Neural cell (in vitro differentiated cells): ENCODE results near the gene HOXB9. TPM values are rescaled to one million over a fixed set of nuclear protein-coding genes. Genes with fewer than 3 reads are reported as not detected.

Experiments used
- H2AFZ ChIP-seq: fragments of 200-600, 300-800 bp; sonication (generic), shearing (Covaris generic); 2 replicates; pipeline ENCODE4 v1.6.0; 2014; ENCODE audit warnings: low read depth, mild to moderate bottlenecking, antibody characterized with exemption, low read length, moderate library complexity
- H3F3A ChIP-seq: fragments of 200-600 bp; shearing (Covaris generic); 2 replicates; pipeline ENCODE4 v1.6.1; 2016; ENCODE audit warnings: mild to moderate bottlenecking, moderate library complexity, mixed read lengths, antibody characterized with exemption, low read length; ENCODE audit not compliant: insufficient read depth, poor library complexity, severe bottlenecking
- H3K27ac ChIP-seq: fragments of 200-600, 300-800 bp; sonication (generic), shearing (Covaris generic); 2 replicates; pipeline ENCODE4 v1.5.1; 2014; ENCODE audit warnings: mild to moderate bottlenecking, low read length, moderate library complexity
- H3K27me3 ChIP-seq: fragments of 300-800, 200-600 bp; sonication (generic), shearing (Covaris generic); 2 replicates; pipeline ENCODE4 v1.6.0; 2014; ENCODE audit warnings: mild to moderate bottlenecking, low read depth, low read length, moderate library complexity; ENCODE audit not compliant: insufficient read depth
- H3K36me3 ChIP-seq: fragments of 300-800, 200-600 bp; sonication (generic), shearing (Covaris generic); 2 replicates; pipeline ENCODE4 v1.5.1; 2014; ENCODE audit warnings: mild to moderate bottlenecking, antibody characterized with exemption, low read length, moderate library complexity; ENCODE audit not compliant: insufficient read depth
- H3K4me2 ChIP-seq: fragments of 300-800, 200-600 bp; sonication (generic), shearing (Covaris generic); 2 replicates; pipeline ENCODE4 v1.6.0; 2014; ENCODE audit warnings: mild to moderate bottlenecking, low read length
- H3K4me3 ChIP-seq: fragments of 300-800, 200-600 bp; sonication (generic), shearing (Covaris generic); 2 replicates; pipeline ENCODE4 v1.5.1; 2014; ENCODE audit warnings: mild to moderate bottlenecking, low read length, moderate library complexity
- H3K79me2 ChIP-seq: fragments of 200-600 bp; shearing (Covaris generic); replicated peaks from 2 replicates; pipeline ENCODE4 v1.6.0; 2014; ENCODE audit warnings: mild to moderate bottlenecking, low read length, moderate library complexity; ENCODE audit not compliant: insufficient read depth
- H3K9ac ChIP-seq: fragments of 300-800, 200-600 bp; sonication (generic), shearing (Covaris generic); 2 replicates; pipeline ENCODE4 v1.6.1; 2016; ENCODE audit warnings: mild to moderate bottlenecking, low read length, mixed read lengths
- H3K9me2 ChIP-seq: fragments of 200-600 bp; shearing (Covaris generic); 2 replicates; pipeline ENCODE4 v1.6.1; 2016; ENCODE audit warnings: mild to moderate bottlenecking, low read length, mixed read lengths; ENCODE audit not compliant: insufficient read depth
- H3K9me3 ChIP-seq: fragments of 200-600, 300-800 bp; sonication (generic), shearing (Covaris generic); 2 replicates; pipeline ENCODE4 v1.6.1; 2016; ENCODE audit warnings: mild to moderate bottlenecking, mixed run types, low read length, moderate library complexity, mixed read lengths
- H4K20me1 ChIP-seq: fragments of 200-600 bp; shearing (Covaris generic); 2 replicates; pipeline ENCODE4 v1.6.1; 2016; ENCODE audit warnings: mild to moderate bottlenecking, mixed run types; ENCODE audit not compliant: insufficient read depth
- EP300 ChIP-seq: fragments of 450-650 bp; conservative IDR thresholded peaks from 2 replicates; pipeline ENCODE4 v1.6.1; 2014; ENCODE audit warnings: antibody characterized with exemption, mild to moderate bottlenecking, moderate library complexity; ENCODE audit not compliant: poor library complexity, severe bottlenecking
- EZH2 ChIP-seq: fragments of 200-600, 300-800 bp; shearing (Covaris generic), sonication (generic); IDR thresholded peaks from 2 replicates; pipeline ENCODE4 v1.6.1; 2014; ENCODE audit warnings: antibody characterized with exemption, low read length, borderline replicate concordance, mild to moderate bottlenecking; ENCODE audit not compliant: insufficient read depth, poor library complexity, severe bottlenecking
- MXI1 ChIP-seq: fragments of 450-650 bp; conservative IDR thresholded peaks from 2 replicates; pipeline ENCODE4 v1.6.1; 2014; ENCODE audit warnings: antibody characterized with exemption, mild to moderate bottlenecking; ENCODE audit not compliant: poor library complexity, severe bottlenecking
- POLR2AphosphoS5 ChIP-seq: IDR thresholded peaks from 2 replicates; pipeline ENCODE4 v1.6.1; 2012
- RAD21 ChIP-seq: fragments of 450-650 bp; conservative IDR thresholded peaks from 2 replicates; pipeline ENCODE4 v1.6.1; 2014; ENCODE audit warnings: antibody characterized with exemption, mild to moderate bottlenecking, moderate library complexity
- SMC3 ChIP-seq: fragments of 450-650 bp; conservative IDR thresholded peaks from 2 replicates; pipeline ENCODE4 v1.6.1; 2014; ENCODE audit warnings: antibody characterized with exemption, mild to moderate bottlenecking, moderate library complexity; ENCODE audit not compliant: poor library complexity
- TAF1 ChIP-seq: IDR thresholded peaks from 2 replicates; pipeline ENCODE4 v1.6.1; 2012; ENCODE audit warnings: low read depth
- polyA plus RNA-seq: library from polyadenylated mRNA; depleted of rRNA; stranded (reverse); fragments of >200 nt; gene quantifications from 2 replicates; pipeline ENCODE4 v1.2.3, GENCODE V29; 2014
- TF ChIP-seq, protein P1 (sequence below): IDR thresholded peaks from 2 replicates; pipeline ENCODE4 v1.6.1; 2012; ENCODE audit warnings: borderline replicate concordance
- TF ChIP-seq, protein P2 (sequence below): fragments of 450-650 bp; IDR thresholded peaks from 2 replicates; pipeline ENCODE4 v1.5.1; 2014; ENCODE audit warnings: antibody characterized with exemption, mild to moderate bottlenecking, moderate library complexity; ENCODE audit not compliant: poor library complexity, severe bottlenecking

The HOXB9 gene
- polyA plus RNA-seq, 1 donor from 2014 or later = not detected

DNA sequence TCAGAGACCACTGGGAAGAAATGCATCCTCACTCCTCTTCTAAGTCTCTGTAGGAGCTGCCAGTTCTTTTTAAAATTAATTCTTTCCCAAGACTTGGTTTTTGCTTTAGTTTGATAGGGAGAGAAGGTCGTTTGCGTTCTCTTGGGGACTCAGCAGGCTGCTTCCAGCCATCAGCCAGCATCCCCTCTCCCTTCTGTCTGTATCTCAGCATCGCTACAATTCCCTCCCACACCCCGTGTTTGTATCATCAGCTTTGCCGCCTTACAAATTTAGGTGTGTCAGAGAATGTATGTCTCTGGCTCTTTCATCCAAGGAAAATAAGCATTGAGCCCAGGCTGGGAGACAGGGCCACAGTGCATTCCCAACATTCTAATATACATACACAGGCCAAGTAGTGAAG, 26.8 kb downstream of the HOXB9 start:
- Histone ChIP-seq H3K9ac (no peak overlapping the region), H4K20me1 (no peaks in the 10 kb centered on the region), H3K9me2 (no peaks in the 10 kb centered on the region), H3K27ac (no peak overlapping the region), H3K4me3 (no peak overlapping the region), H3K27me3 (peaks cover 100% of the 10 kb centered on the region), H2AFZ (no peak overlapping the region), H3K4me2 (no peak overlapping the region), H3K79me2 (no peaks in the 10 kb centered on the region), H3K36me3 (no peaks in the 10 kb centered on the region), H3K9me3 (peaks cover 22% of the 10 kb centered on the region), H3F3A (no peaks in the 10 kb centered on the region)
- TF ChIP-seq, protein P1, sequence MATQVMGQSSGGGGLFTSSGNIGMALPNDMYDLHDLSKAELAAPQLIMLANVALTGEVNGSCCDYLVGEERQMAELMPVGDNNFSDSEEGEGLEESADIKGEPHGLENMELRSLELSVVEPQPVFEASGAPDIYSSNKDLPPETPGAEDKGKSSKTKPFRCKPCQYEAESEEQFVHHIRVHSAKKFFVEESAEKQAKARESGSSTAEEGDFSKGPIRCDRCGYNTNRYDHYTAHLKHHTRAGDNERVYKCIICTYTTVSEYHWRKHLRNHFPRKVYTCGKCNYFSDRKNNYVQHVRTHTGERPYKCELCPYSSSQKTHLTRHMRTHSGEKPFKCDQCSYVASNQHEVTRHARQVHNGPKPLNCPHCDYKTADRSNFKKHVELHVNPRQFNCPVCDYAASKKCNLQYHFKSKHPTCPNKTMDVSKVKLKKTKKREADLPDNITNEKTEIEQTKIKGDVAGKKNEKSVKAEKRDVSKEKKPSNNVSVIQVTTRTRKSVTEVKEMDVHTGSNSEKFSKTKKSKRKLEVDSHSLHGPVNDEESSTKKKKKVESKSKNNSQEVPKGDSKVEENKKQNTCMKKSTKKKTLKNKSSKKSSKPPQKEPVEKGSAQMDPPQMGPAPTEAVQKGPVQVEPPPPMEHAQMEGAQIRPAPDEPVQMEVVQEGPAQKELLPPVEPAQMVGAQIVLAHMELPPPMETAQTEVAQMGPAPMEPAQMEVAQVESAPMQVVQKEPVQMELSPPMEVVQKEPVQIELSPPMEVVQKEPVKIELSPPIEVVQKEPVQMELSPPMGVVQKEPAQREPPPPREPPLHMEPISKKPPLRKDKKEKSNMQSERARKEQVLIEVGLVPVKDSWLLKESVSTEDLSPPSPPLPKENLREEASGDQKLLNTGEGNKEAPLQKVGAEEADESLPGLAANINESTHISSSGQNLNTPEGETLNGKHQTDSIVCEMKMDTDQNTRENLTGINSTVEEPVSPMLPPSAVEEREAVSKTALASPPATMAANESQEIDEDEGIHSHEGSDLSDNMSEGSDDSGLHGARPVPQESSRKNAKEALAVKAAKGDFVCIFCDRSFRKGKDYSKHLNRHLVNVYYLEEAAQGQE = no peak
- TF ChIP-seq RAD21 (no peak), TAF1 (no peak), SMC3 (no peak), EP300 (no peak), EZH2 (no peak), POLR2AphosphoS5 (no peak), MXI1 (no peak)
- TF ChIP-seq, protein P2, sequence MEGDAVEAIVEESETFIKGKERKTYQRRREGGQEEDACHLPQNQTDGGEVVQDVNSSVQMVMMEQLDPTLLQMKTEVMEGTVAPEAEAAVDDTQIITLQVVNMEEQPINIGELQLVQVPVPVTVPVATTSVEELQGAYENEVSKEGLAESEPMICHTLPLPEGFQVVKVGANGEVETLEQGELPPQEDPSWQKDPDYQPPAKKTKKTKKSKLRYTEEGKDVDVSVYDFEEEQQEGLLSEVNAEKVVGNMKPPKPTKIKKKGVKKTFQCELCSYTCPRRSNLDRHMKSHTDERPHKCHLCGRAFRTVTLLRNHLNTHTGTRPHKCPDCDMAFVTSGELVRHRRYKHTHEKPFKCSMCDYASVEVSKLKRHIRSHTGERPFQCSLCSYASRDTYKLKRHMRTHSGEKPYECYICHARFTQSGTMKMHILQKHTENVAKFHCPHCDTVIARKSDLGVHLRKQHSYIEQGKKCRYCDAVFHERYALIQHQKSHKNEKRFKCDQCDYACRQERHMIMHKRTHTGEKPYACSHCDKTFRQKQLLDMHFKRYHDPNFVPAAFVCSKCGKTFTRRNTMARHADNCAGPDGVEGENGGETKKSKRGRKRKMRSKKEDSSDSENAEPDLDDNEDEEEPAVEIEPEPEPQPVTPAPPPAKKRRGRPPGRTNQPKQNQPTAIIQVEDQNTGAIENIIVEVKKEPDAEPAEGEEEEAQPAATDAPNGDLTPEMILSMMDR = no peak

DNA sequence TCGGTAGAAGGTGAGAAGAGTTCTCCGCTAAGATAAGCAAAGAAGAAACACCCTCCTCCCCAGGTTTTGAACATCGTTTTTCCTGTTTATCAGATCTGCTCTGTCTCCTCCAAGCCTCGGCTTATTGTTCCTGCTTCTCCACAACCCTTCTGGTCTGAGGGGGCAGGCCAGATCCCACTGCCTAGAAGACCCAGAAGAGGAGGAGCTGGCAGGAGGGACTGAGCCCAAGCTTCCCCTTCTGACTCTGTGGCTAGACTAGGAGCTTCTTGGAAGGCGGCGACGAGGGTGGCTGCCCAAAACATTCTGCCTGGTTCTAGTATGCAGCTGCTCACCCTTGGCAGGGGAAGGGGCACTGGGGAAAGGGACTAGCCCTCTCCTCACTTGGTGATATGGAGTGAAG, 27.4 kb downstream of the HOXB9 start:
- H4K20me1 ChIP-seq = no peaks in the 10 kb centered on the region
- no peak for TF ChIP-seq POLR2AphosphoS5
- TF ChIP-seq EP300 = no peak
- TF ChIP-seq TAF1 = no peak
- TF ChIP-seq RAD21 = no peak
- TF ChIP-seq MXI1 = no peak
- TF ChIP-seq SMC3 = no peak
- TF ChIP-seq EZH2 = no peak
- TF ChIP-seq, protein P2 = no peak
- TF ChIP-seq, protein P1 = no peak
- peaks cover 18% of the 10 kb centered on the region for H3K9me3 ChIP-seq
- H3K4me2 ChIP-seq = no peak overlapping the region
- no peak overlapping the region for H2AFZ ChIP-seq
- H3K36me3 ChIP-seq = no peaks in the 10 kb centered on the region
- H3K27ac ChIP-seq = no peak overlapping the region
- H3K79me2 ChIP-seq = no peaks in the 10 kb centered on the region
- no peak overlapping the region for H3K9ac ChIP-seq
- H3K9me2 ChIP-seq = no peaks in the 10 kb centered on the region
- H3K4me3 ChIP-seq = no peak overlapping the region
- peaks cover 100% of the 10 kb centered on the region for H3K27me3 ChIP-seq
- no peaks in the 10 kb centered on the region for H3F3A ChIP-seq
